GM19043 (cell line): ENCODE measurements around the gene XRCC5.

Source experiments
- ATAC-seq: cut with Tn5 transposase; IDR thresholded peaks from one replicate; pipeline ENCODE4 v1.9.1; 2021; ENCODE audit warnings: low read depth; ENCODE audit not compliant: unreplicated experiment

The XRCC5 gene

DNA sequence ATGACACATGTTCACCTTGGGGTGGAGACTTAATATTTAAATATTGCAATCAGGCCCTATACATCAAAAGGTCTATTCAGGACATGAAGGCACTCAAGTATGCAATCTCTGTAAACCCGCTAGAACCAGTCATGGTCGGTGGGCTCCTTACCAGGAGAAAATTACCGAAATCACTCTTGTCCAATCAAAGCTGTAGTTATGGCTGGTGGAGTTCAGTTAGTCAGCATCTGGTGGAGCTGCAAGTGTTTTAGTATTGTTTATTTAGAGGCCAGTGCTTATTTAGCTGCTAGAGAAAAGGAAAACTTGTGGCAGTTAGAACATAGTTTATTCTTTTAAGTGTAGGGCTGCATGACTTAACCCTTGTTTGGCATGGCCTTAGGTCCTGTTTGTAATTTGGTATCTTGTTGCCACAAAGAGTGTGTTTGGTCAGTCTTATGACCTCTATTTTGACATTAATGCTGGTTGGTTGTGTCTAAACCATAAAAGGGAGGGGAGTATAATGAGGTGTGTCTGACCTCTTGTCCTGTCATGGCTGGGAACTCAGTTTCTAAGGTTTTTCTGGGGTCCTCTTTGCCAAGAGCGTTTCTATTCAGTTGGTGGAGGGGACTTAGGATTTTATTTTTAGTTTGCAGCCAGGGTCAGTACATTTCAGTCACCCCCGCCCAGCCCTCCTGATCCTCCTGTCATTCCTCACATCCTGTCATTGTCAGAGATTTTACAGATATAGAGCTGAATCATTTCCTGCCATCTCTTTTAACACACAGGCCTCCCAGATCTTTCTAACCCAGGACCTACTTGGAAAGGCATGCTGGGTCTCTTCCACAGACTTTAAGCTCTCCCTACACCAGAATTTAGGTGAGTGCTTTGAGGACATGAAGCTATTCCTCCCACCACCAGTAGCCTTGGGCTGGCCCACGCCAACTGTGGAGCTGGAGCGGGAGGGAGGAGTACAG is 108.1 kb downstream of the XRCC5 start:
- ATAC-seq, result peak; percentile 31

DNA sequence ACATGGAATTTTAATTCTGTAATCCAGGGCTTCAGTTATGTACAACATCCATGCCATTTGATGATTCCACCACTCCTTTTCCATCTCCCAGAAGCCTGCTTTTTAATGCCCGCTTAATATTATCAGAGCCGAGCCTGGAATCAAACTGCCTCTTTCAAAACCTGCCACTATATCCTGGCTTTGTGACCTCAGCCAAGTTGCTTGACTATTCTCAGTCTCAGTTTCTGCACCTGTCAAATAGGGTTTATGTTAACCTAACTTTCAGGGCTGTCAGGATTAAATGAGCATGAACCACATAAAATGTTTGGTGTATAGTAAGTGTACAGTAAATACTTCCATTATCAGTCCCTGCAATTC is 108.7 kb downstream of the XRCC5 start:
- ATAC-seq, result peak; percentile 51

DNA sequence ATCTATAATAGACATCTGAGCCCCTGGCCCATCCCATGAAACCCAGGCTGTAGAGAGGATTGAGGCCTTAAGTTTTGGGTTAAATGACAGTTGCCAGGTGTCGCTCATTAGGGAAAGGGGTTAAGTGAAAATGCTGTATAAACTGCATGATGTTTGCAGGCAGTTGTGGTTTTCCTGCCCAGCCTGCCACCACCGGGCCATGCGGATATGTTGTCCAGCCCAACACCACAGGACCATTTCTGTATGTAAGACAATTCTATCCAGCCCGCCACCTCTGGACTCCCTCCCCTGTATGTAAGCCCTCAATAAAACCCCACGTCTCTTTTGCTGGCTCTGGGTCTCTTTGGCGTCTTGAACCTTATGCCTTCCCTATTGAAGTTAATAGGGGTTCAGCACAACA is 110.7 kb downstream of the XRCC5 start:
- ATAC-seq, result no peak

DNA sequence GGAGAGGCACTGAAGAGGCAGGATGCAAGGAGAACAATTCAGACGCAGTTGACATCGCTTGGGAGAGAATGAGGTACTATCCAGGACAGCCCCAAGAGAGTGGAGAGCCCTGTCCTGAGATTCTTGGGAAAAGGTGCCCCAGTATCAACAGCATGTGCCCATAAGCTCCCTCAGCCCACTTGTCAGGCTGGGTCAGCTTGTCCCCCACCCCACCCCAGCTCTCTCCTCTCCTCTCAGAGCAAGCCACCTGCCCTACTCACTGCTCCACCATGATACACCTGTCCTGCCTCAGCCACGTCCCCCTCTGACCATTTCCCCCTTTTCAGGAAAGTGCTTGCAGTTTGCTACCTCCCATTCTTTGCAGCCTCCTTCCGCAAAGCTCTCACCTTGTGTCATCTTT is 111.8 kb downstream of the XRCC5 start:
- ATAC-seq, result no peak

DNA sequence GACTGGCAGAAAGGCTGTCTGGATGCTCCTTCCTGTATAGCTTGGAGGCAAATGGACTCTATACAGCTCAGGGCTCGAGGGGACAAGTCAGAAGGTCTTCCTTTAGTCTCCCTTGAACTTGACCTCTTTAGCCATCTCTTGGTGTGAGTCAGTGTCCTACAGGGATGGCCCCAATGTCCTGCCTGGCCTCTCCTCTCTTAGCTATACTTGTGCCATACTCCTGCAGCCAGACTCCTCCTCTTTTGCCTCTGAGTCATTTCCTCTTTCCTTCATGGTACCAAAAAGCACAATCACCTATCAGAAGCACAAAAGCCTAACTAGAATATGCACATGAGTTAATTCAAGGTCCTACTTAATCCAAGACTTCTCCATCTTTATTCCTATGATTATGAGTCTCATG is 112.7 kb downstream of the XRCC5 start:
- ATAC-seq, result no peak

DNA sequence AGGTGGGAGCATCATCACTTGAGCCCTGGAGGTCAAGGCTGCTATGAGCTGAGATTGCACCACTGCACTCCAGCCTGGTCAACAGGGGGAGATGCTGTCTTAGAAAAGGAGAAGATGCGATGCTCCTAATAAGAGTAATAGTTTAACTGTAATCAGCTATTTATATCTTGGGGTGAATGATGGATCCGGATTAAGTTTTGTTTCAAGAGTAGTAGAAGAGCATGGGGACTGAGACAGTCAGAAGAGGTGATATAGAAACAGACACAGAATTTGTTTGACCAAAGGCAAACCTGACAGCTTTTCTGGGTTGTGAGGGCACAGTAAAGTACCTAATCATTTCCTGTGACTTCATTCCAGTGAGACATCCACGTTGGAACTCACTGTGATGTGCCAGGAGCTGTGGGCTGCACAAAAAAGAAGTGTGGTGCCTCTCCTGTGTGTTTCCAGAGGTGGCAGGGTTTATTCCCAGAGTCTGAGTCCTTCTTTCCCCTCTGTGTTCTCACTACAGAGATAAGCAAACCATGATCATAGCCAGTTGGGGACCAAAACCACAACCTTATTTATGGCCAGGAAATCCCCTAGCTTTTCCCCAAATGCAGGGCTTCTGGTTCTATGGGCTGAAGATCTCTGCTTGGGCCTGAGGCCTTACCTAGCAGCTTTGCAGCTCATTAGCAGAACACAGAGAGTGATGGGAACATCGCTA is 113.7 kb downstream of the XRCC5 start:
- peak; percentile 46 for ATAC-seq

DNA sequence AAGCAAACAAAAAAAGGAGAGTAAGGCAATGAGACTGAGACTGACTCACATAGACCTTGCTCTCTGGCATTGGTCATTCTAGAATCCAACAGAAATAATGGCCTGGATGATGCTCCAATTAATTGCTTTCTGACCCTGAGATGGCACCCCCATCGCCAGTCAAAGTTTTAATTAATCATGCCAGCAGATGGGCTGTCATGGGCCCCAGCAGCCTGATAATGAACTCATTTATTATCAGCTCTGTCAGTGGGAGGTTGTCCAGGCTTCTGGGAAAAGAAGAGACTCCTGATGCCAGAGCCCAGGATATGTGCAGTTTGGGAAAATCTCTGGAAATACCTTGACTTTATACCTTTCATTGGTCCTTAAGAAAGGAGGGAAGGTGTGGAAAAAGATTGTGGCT is 115.2 kb downstream of the XRCC5 start:
- no peak for ATAC-seq

DNA sequence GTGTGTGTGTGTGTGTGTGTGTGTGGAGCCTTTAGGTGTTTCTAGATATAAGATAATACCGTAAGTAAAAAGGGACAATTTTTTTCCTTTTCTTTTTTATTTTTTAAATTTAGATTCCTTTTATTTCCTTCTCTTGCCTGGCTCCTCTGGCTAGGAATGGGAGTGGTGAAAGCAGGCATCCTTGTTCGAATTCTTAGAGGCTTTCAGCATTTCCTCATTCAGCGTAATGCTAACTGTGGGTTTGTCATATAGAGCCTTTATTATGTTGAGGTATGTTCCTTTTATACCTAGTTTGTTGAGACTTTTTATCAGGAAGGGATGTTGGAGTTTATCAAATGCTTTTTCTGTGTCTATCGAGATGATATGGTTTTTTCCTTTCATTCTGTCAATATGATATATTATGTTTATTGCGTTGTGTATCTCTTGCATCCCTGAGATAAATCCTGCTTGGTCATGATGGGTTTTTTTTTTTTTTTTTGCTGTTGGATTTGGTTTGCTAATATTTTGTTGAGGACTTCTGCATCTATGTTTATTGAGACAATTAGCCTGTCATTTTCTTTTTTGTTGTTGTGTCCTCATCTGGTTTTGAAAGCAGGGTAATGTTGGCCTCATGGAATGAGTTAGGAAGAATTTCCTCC is 120.2 kb downstream of the XRCC5 start:
- no peak for ATAC-seq

DNA sequence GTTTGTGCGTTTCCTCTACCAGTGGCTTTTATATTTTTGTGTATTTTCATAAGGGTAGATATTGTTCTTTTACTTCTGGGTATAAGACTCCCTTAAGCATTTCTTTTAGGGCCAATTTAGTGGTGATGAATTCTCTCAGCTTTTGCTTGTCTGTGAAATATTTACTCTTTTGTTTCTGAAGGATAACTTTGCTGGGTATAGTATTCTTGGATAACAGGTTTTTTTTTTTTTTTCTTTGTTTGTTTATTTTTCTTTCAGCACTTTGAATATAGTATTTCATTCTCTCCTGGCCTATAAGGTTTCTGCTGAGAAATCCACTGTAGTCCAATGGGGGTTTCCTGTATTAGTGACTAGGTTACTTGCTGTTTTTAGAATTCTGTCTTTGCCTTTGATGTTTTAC is 122.7 kb downstream of the XRCC5 start:
- no peak for ATAC-seq

DNA sequence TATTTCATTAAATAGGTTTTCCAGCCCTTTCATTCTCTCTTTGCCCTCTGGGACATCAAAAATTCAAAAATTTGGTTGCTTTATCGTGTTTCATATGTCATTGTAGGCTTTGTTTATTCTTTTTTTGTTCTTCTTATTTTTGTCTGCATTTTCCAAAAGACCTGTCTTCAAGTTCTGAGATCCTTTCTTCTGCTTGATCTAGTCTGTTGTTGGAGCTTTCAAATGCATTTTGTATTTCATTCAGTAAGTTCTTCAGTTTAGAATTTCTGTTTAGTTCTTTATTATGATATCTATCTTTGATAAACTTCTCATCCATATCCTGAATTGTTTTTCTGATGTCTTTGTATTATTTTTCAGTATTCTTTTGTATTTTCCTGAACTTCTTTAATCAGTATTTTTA is 123.6 kb downstream of the XRCC5 start:
- no peak for ATAC-seq

DNA sequence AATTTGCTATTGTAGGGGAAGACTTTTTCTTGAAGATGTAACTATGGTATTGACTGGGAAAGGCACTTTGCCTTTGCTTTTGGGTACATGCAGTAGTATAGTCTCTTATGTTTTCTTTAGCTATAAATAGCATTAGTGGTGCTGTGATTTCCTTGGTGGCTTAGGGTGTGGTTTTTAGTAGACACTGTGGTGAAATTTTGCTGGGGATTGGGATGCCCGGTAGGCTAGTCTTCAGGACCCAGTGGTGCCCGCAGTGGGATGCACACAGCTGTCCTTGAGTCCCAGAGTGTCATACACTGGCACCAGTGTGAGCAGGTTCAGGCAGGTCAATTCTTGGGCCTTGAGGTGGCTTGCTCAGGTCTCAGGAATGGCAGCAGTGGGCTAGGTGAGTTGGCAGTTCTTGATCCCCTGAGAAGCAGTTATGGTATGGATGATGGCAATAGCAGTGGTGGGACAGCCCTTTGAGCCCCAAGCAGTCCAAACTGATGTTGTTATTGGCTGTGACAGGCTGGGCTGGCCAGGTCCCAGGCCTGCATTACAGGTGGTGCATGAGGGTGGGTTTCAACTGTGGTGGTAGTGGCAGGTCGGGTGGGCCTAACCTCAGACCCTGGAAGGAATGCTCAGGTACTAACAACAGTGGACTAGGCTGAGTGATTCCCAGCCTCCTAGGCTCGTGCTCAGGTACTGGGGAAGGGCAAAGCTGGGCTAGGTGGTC is 124.3 kb downstream of the XRCC5 start:
- ATAC-seq, result no peak

DNA sequence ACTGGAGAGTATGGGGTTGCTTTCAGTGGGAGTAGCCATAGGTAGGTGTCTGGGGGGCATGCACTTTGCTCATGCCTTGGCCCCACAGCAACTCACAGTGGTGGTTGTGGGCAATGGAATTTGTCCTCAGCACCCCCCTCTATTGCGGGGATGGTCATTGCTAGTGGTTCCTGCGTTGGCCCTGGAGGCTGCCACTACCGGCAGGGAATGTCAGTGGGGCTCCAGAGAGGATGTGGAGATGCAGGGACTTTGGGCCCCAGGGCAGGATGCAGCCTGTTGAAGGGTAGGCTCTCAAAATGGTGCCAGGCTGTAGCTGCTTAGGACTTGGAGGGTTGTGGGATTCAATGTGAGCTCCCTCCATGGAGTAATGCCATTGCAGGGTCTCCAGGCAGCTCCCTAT is 125.0 kb downstream of the XRCC5 start:
- no peak for ATAC-seq

DNA sequence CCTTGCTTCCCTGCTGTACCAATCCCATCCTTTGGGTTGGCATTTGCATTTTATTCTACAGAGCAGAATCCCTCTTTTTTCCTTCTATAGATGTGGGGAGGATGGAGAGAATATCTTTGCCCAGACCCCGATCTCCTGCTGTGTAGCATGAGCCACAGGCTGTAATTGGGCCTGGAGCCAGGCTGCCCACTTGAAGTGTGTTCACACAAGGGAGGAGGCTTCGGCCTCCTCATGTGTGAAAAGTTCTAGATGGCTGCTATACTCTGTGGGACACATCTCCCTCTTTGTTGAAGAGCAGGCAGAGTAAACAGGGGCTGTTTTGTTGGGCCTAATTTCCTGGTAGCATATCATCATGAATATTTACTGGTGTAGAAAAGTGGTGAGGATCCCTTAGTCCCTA is 126.3 kb downstream of the XRCC5 start:
- no peak for ATAC-seq

DNA sequence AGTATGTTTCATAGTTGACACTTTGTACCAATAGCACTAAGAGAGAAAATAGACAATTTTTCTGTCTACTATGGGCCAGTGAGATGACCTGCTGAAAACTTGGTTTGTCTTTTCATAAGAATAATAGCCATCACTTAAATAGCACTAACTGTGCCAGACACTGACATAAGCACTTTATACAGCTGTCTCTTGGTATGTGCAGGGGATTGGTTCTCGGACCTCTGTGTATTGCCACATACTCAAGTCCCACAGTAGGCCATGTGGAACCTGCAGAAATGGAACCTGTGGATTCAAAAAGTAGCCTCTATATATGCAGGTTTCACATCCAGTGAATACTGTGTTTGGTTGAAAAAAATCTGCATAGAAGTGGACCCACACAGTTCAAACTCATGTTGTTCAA is 126.7 kb downstream of the XRCC5 start:
- ATAC-seq, result no peak

DNA sequence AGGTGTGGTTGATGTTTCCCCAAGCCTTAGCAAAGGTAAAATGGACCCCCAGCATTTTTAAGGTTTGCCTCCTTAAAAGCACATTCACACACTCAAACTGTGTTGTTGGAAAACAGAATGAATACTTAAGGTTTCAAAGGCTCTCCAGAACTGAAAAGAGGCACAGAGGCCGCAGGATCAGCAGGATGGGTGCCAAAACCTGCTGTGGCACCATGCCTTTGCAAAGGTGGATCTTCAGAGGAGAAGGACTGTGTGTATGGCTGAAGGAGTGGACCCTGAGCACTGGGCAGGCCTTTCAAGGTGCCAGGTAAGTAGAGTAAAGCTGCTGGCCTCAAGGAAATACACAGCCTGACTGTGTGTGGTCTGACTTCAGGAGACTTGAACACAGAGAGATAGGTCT is 127.3 kb downstream of the XRCC5 start:
- ATAC-seq, result no peak

DNA sequence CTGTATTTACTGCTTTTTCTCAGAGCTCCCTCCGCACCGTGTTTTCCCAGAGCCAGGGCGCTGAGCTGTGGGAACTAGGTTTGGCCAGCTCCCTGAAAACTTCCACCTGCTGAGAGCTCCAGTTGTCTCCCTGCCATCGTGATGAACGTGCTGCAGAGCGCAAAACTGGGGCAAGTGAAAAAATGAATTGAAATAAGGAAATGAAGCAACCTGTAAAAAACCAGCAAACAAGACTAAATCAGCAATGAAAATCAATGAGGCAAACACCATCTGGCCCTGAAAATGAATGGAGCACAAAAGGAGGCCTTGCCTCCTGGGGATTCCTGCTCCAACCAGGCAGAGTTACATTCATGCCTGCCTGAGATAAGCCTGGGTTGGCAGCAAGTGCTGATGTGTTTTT is 133.2 kb downstream of the XRCC5 start:
- no peak for ATAC-seq

DNA sequence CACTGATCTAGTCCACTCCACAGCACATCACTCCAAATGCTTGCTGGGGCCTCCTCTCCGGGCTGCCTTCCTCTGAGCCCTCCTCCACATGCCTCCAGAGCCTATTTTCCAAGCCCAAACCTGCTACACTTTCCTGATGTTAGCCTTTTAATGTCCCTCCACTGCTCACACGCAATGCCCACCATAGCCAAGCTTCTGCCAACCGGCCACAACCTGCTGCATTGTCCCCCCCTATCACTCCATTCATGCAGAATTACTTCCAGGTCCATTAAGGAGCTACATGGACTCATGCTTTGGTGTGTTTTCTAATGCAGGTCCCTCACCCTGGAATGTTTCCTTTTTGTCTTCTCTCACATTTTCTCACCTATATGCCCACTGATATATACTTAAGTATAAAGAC is 133.9 kb downstream of the XRCC5 start:
- ATAC-seq, result no peak

DNA sequence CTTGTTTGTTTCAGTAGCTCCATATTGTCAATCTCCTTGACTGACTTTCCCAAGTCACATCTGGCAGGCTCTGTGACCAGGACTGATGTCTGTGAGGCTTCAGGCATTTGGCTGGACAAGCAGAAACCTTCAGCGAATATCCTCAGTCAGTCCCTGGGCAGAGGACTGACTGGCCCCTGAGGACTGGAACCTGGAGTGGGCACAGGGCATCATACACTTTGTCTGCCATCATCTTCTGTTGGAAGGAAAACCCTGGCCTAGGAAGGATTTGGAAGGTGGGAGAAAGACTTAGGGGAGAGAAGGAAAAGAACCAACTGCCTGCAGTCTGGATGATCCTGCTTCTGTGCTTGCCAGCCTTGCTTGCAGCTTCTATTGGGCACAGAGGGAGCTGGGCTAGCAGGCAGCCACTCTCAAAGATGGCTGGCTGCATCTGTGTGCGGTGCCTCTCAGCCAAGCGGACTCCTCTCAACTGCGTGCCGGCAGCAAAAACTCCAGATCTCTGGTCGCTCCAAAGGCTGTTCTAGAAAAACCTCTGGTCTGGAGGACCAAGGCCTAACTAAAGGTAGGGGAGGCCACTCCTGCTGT is 136.3 kb downstream of the XRCC5 start:
- no peak for ATAC-seq

DNA sequence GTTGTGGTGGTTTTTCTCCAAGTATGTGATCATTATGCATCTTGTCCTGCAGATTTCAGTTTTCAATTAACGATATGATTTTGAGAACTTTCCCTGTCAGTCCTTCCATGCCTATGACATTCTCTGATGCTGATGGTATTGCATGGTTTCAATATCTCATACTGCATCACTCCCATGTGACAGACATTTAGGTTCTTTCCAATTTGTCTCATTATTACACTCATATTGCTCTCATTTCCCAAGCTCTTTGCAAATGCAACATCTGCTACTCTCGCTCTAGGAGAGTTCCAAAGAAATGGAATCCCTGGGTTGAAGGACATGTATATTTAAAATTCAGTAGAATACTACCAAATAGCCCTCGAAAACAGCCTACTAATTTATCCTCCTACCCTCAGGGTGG is 137.6 kb downstream of the XRCC5 start:
- ATAC-seq, result no peak
